DLD1 (cell line): ENCODE results near the gene BEST3.
"Not testable (repeated sequence)": the region's sequence is repeated elsewhere in the genome, so short reads cannot be mapped to it uniquely, and the experiment has no call there.

Experiments
- in situ Hi-C: cut with HindIII; loops from 2 replicates; pipeline ENCODE4 v1.10.0; 2017; ENCODE audit warnings: low sequenced_read_pairs

The BEST3 gene

GRCh38 chr12:69688471-69689427 is 10.4 kb downstream of the BEST3 start:
- in situ Hi-C loops, result no loop called here

GRCh38 chr12:69688021-69688420 is 11.1 kb downstream of the BEST3 start:
- in situ Hi-C loops, result no loop called here

GRCh38 chr12:69687390-69687789 is 11.7 kb downstream of the BEST3 start:
- in situ Hi-C loops, result no loop called here

GRCh38 chr12:69686731-69687130 is 12.4 kb downstream of the BEST3 start:
- in situ Hi-C loops, result no loop called here

GRCh38 chr12:69685810-69686209 is 13.3 kb downstream of the BEST3 start:
- in situ Hi-C loops, result no loop called here

- in situ Hi-C loops, result no loop called here
Measured at GRCh38 chr12:69684466-69684865, 14.6 kb downstream of the BEST3 start.

- in situ Hi-C loops, result no loop called here
Measured at GRCh38 chr12:69682110-69682755, 16.9 kb downstream of the BEST3 start.

GRCh38 chr12:69679119-69679518 is 20.0 kb downstream of the BEST3 start:
- in situ Hi-C loops, result no loop called here

- in situ Hi-C loops, result no loop called here
Measured at GRCh38 chr12:69676257-69677012, 22.7 kb downstream of the BEST3 start.

GRCh38 chr12:69672195-69672594 is 26.9 kb downstream of the BEST3 start:
- in situ Hi-C loops, result no loop called here

- in situ Hi-C loops, result no loop called here
Measured at GRCh38 chr12:69671597-69671996, 27.5 kb downstream of the BEST3 start.

- in situ Hi-C loops, result no loop called here
Measured at GRCh38 chr12:69666798-69667197, 32.3 kb downstream of the BEST3 start.

- in situ Hi-C loops, result not testable (repeated sequence)
Measured at GRCh38 chr12:69664930-69665377, 34.1 kb downstream of the BEST3 start.

- in situ Hi-C loops, result no loop called here
Measured at GRCh38 chr12:69663726-69664125, 35.4 kb downstream of the BEST3 start.

- in situ Hi-C loops, result no loop called here
Measured at GRCh38 chr12:69662764-69663163, 36.3 kb downstream of the BEST3 start.

- in situ Hi-C loops, result no loop called here
Measured at GRCh38 chr12:69661386-69661785, 37.7 kb downstream of the BEST3 start.

- in situ Hi-C loops, result no loop called here
Measured at GRCh38 chr12:69660164-69660863, 38.8 kb downstream of the BEST3 start.

GRCh38 chr12:69658203-69658602 is 40.9 kb downstream of the BEST3 start:
- in situ Hi-C loops, result no loop called here

- in situ Hi-C loops, result no loop called here
Measured at GRCh38 chr12:69657376-69658137, 41.5 kb downstream of the BEST3 start.
